OCI-LY3 (cell line): ENCODE results near the gene HDAC7.

Experiments
- H2AFZ ChIP-seq: fragments of 200-600, 300-600 bp; shearing (Covaris generic); 2 replicates; pipeline ENCODE4 v1.6.0; 2014; ENCODE audit warnings: antibody characterized with exemption, low read depth, low read length
- H3K27ac ChIP-seq: fragments of 200-600, 300-600 bp; sonication (generic); 2 replicates; pipeline ENCODE4 v1.5.1; 2014; ENCODE audit warnings: mild to moderate bottlenecking, low read length, moderate library complexity, mixed read lengths
- H3K27me3 ChIP-seq: fragments of 200-600, 300-600 bp; sonication (generic); 2 replicates; pipeline ENCODE4 v1.6.1; 2014; ENCODE audit warnings: low read depth, low read length, mixed read lengths
- H3K36me3 ChIP-seq: fragments of 200-600, 300-600 bp; sonication (generic); replicated peaks from 2 replicates; pipeline ENCODE3; 2014; ENCODE audit warnings: low read depth, low read length, mixed read lengths
- H3K4me1 ChIP-seq: fragments of 300-600, 200-600 bp; sonication (generic); 2 replicates; pipeline ENCODE4 v1.6.1; 2014; ENCODE audit warnings: low read length, mixed read lengths
- H3K4me2 ChIP-seq: fragments of 200-600, 300-600 bp; sonication (generic); 2 replicates; pipeline ENCODE4 v1.6.1; 2014; ENCODE audit warnings: low read length, mixed read lengths
- H3K4me3 ChIP-seq: fragments of 300-600, 200-600 bp; sonication (generic); 2 replicates; pipeline ENCODE4 v1.5.1; 2014; ENCODE audit warnings: antibody characterized with exemption, mild to moderate bottlenecking, low read length, moderate library complexity
- H3K79me2 ChIP-seq: fragments of 300-600, 200-600 bp; shearing (Covaris generic); 2 replicates; pipeline ENCODE4 v1.6.1; 2014; ENCODE audit warnings: mild to moderate bottlenecking, low read length, mixed read lengths
- H3K9ac ChIP-seq: fragments of 300-600, 200-600 bp; shearing (Covaris generic); 2 replicates; pipeline ENCODE4 v1.6.0; 2014; ENCODE audit warnings: mild to moderate bottlenecking, low read length, moderate library complexity
- H3K9me3 ChIP-seq: fragments of 200-600, 300-600 bp; shearing (Covaris generic); 2 replicates; pipeline ENCODE4 v1.6.1; 2014; ENCODE audit warnings: low read length, mixed read lengths; ENCODE audit not compliant: insufficient read depth
- H4K20me1 ChIP-seq: fragments of 200-600, 300-600 bp; sonication (generic); 2 replicates; pipeline ENCODE4 v1.6.1; 2016; ENCODE audit warnings: low read length, mixed read lengths; ENCODE audit not compliant: insufficient read depth
- EZH2phosphoT487 ChIP-seq: fragments of 200-600 bp; shearing (Covaris generic); IDR thresholded peaks from 2 replicates; pipeline ENCODE4 v1.6.1; 2018; ENCODE audit warnings: antibody characterized with exemption, mixed run types, low read depth
- TF ChIP-seq, protein P1 (sequence below): fragments of 200-600, 300-600 bp; sonication (generic); IDR thresholded peaks from 2 replicates; pipeline ENCODE4 v1.5.1; 2014; ENCODE audit warnings: antibody characterized with exemption, low read length, low read depth

HDAC7 gene

DNA sequence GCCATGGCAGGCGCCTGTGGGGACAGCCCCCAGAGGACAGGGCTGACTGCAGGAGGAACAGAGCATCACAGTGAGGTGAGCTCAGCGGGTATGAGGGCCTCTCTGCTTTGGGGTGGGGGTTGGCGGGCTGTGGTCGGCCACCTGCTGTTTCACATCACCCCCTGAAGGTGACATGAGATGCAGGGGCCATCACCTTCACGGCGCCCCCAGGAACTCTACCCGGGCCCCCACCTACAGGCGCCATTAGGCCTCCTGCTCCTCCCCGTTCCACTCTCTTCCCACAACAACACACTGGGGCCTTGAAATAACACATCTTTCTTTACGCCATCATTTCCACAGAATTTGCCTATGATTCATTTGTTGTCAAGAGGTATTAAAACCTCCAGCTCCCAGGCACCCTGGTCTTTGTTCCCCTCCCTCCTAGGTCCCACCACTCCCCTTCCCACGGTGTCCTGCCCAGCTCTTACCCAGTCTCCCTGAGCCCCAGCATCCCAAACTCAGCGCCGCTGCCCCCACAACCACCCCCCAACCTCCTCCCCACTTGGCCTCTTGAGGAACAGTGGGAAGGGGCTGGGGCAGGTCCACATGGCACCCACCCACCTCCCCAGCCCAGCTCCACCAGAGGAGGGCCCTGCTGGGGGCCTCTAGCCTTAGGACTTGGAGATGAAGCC, 12.7 kb upstream of the HDAC7 start:
- H3K4me1 ChIP-seq, result peaks cover 80% of the 10 kb centered on the region

DNA sequence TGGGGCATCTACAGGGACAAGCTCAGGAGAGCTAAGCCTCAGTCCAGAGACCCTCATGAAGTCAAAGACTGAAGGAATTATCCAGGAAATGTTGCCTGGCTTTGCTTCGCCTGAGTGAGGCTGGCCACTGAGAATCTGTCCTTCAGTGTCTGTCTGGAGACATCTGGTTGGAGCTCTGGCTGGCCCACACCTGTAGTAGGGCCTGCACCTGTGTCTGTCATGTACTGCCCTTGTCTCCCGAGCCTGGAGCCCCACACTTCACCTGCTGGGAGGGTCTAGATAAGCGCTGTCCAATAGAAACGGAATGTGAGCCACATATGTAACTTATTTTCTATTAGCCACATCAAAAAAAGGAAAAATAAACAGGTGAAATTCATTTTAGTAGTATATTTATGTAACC, 9.9 kb upstream of the HDAC7 start:
- peaks cover 80% of the 10 kb centered on the region for H3K4me1 ChIP-seq
- H3K27ac ChIP-seq, result no peak overlapping the region
- no peak overlapping the region for H3K4me2 ChIP-seq
- H4K20me1 ChIP-seq, result no peaks in the 10 kb centered on the region
- H3K27me3 ChIP-seq, result no peaks in the 10 kb centered on the region
- H3K36me3 ChIP-seq, result no peaks in the 10 kb centered on the region
- no peak for TF ChIP-seq EZH2phosphoT487
- TF ChIP-seq, protein P1, sequence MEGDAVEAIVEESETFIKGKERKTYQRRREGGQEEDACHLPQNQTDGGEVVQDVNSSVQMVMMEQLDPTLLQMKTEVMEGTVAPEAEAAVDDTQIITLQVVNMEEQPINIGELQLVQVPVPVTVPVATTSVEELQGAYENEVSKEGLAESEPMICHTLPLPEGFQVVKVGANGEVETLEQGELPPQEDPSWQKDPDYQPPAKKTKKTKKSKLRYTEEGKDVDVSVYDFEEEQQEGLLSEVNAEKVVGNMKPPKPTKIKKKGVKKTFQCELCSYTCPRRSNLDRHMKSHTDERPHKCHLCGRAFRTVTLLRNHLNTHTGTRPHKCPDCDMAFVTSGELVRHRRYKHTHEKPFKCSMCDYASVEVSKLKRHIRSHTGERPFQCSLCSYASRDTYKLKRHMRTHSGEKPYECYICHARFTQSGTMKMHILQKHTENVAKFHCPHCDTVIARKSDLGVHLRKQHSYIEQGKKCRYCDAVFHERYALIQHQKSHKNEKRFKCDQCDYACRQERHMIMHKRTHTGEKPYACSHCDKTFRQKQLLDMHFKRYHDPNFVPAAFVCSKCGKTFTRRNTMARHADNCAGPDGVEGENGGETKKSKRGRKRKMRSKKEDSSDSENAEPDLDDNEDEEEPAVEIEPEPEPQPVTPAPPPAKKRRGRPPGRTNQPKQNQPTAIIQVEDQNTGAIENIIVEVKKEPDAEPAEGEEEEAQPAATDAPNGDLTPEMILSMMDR, result no peak
- no peak overlapping the region for H3K9ac ChIP-seq
- H3K4me3 ChIP-seq, result no peak overlapping the region
- H2AFZ ChIP-seq, result no peak overlapping the region
- H3K9me3 ChIP-seq, result no peaks in the 10 kb centered on the region
- H3K79me2 ChIP-seq, result no peaks in the 10 kb centered on the region

More for the DNA sequence above, 12.7 kb upstream of the HDAC7 start:
- Histone ChIP-seq H3K79me2 (no peaks in the 10 kb centered on the region), H3K4me2 (peak overlapping the region; percentile 99), H3K27ac (peak overlapping the region; percentile 89), H4K20me1 (no peaks in the 10 kb centered on the region), H2AFZ (no peak overlapping the region), H3K9ac (peak overlapping the region; percentile 88), H3K27me3 (no peaks in the 10 kb centered on the region), H3K36me3 (no peaks in the 10 kb centered on the region), H3K4me3 (peak overlapping the region; percentile 72), H3K9me3 (no peaks in the 10 kb centered on the region)
- no peak for TF ChIP-seq EZH2phosphoT487
- TF ChIP-seq, protein P1, result 0 out of 2 replicates have a peak, but pooled peaks have one; percentile 8

GRCh38 chr12:47828976-47829482, 9.3 kb upstream of the HDAC7 start:
- Histone ChIP-seq H3K9me3 (no peaks in the 10 kb centered on the region), H3K4me1 (peaks cover 80% of the 10 kb centered on the region), H3K79me2 (no peaks in the 10 kb centered on the region), H3K27ac (no peak overlapping the region), H3K9ac (no peak overlapping the region), H3K27me3 (no peaks in the 10 kb centered on the region), H4K20me1 (no peaks in the 10 kb centered on the region), H3K4me2 (no peak overlapping the region), H2AFZ (no peak overlapping the region), H3K4me3 (no peak overlapping the region), H3K36me3 (no peaks in the 10 kb centered on the region)
- TF ChIP-seq, protein P1, result no peak
- TF ChIP-seq EZH2phosphoT487, result no peak

GRCh38 chr12:47828008-47828975, 8.6 kb upstream of the HDAC7 start:
- Histone ChIP-seq H4K20me1 (no peaks in the 10 kb centered on the region), H3K4me2 (peak overlapping the region; percentile 19), H3K27me3 (no peaks in the 10 kb centered on the region), H3K4me1 (peaks cover 78% of the 10 kb centered on the region), H3K9ac (no peak overlapping the region), H3K4me3 (no peak overlapping the region), H3K9me3 (no peaks in the 10 kb centered on the region), H3K79me2 (no peaks in the 10 kb centered on the region), H3K36me3 (no peaks in the 10 kb centered on the region), H2AFZ (no peak overlapping the region), H3K27ac (no peak overlapping the region)
- TF ChIP-seq, protein P1, result no peak
- TF ChIP-seq EZH2phosphoT487, result no peak
